Measurements from ENCODE around the gene EPB41L4B. TPM values are rescaled to one million over a fixed set of nuclear protein-coding genes. Genes with fewer than 3 reads are reported as not detected.

The EPB41L4B gene
- total and polyA plus RNA-seq, 2 of the 4 experiments (the other 2 are of a cell fraction) = 0.36 to 0.54 TPM

GRCh38 chr9:109254317-109254716 is 66.5 kb downstream of the EPB41L4B start:
- Histone ChIP-seq H2AK5ac (ENCODE audit: low read depth, low read length) (no peak overlapping the region), H3K36me3 (ENCODE audit: control insufficient read depth, insufficient read depth, low read length) (no peaks in the 10 kb centered on the region), H3K4me2 (ENCODE audit: low read depth, low read length) (peak overlapping the region; percentile 73), H3K27ac (ENCODE audit: insufficient read depth, low read length) (peak overlapping the region; percentile 85), H4K8ac (ENCODE audit: low read depth in 2 of 2, low read length in 2 of 2) (peak overlapping the region; percentile 8 to 75; a peak in 2 of 4 replicates), H2AFZ (replicated peaks; ENCODE audit: low read length, poor library complexity) (peak overlapping the region; percentile 50), H2BK15ac (ENCODE audit: low read depth, low read length) (peak overlapping the region; percentile 27; the same call in 2 of the 3 replicates), H3K9ac (ENCODE audit: low read depth, low read length) (no peak overlapping the region), H4K20me1 (ENCODE audit: insufficient read depth, low read length) (no peaks in the 10 kb centered on the region), H2BK5ac (ENCODE audit: low read depth, low read length, poor library complexity, severe bottlenecking) (peak overlapping the region; percentile 81), H4K5ac (ENCODE audit: low read depth, low read length) (peak overlapping the region; percentile 30), H3K4me3 (ENCODE audit: insufficient read depth, low read depth, low read length) (no peak overlapping the region), H3K27me3 (ENCODE audit: control insufficient read depth, insufficient read depth, low read length) (peaks cover 2% of the 10 kb centered on the region), H3K23ac (ENCODE audit: low read depth, low read length) (no peak overlapping the region), H4K91ac (ENCODE audit: insufficient read depth, low read depth, low read length) (peak overlapping the region; percentile 53; the same call in 1 of the 2 replicates), H2AK9ac (replicated peaks; ENCODE audit: low read depth, low read length, poor library complexity) (no peak overlapping the region), H2BK20ac (ENCODE audit: low read depth, low read length) (peak overlapping the region; percentile 55; the same call in 1 of the 2 replicates), H3K14ac (replicated peaks; ENCODE audit: low read depth, low read length) (no peak overlapping the region), H3K4ac (ENCODE audit: low read depth, low read length) (peak overlapping the region; percentile 43; the same call in 1 of the 2 replicates), H3K9me3 (ENCODE audit: control insufficient read depth, insufficient read depth, low read length) (no peaks in the 10 kb centered on the region), H3K79me1 (ENCODE audit: low read depth in 1 of 2, low read length in 2 of 2) (no peaks in the 10 kb centered on the region), H3K4me1 (ENCODE audit: control insufficient read depth, insufficient read depth, low read length) (peaks cover 24% of the 10 kb centered on the region), H3K56ac (ENCODE audit: extremely low read depth, insufficient read depth, low read length) (0 out of 2 replicates have a peak overlapping the region, but pooled peaks have one; percentile 33), H3K18ac (ENCODE audit: low read depth, low read length) (peak overlapping the region; percentile 76), H3K9me1 (ENCODE audit: insufficient read depth, low read length) (peaks cover 18% of the 10 kb centered on the region; the same call in 1 of the 2 replicates), H2BK120ac (ENCODE audit: low read depth, low read length) (peak overlapping the region; percentile 38; the same call in 1 of the 2 replicates)
- peak; percentile 86 for DNase-seq
- intact Hi-C loops (cut with micrococcal nuclease) (loop anchor here (10.0 kb wide), 1 partner anchor 140 kb away; the partner anchor contains the start of gene TMEM245), in situ Hi-C loops (cut with MboI; ENCODE audit: low sequenced_read_pairs) (no loop called here), dilution Hi-C loops (cut with HindIII; ENCODE audit: low sequenced_read_pairs, unreplicated experiment) (no loop called here)
- peak; percentile 67 for ATAC-seq (ENCODE audit: low read depth)
- ChIA-PET POLR2A (ENCODE audit: unreplicated experiment) (no interaction called here), CTCF (interaction anchor here (0.9 to 1.4 kb wide), 2 partner anchors 14 to 44 kb away, joined by 3 read pairs; no protein-coding TSS in a partner anchor)
- BruUV-seq (replicated peaks) = no TSS peak
- no CpG with 5 or more reads among the region's 4 CpGs for WGBS, 2 experiments (ENCODE audit: extremely low coverage in 2 of 2, insufficient read length in 1 of 2)
- TF ChIP-seq RFX5 (IDR thresholded peaks at IDR 0.05; ENCODE audit: low read depth, low read length) (no peak), MXI1 (IDR thresholded peaks at IDR 0.05; ENCODE audit: borderline replicate concordance, low read depth, low read length) (0 out of 2 replicates have a peak, but pooled peaks have one; percentile 23), CHD1 (IDR thresholded peaks at IDR 0.05; ENCODE audit: low read depth, low read length) (no peak), RAD21 (IDR thresholded peaks at IDR 0.05; ENCODE audit: low read length) (no peak), SMC3 (IDR thresholded peaks at IDR 0.05; ENCODE audit: low read depth, low read length) (no peak), BHLHE40 (IDR thresholded peaks at IDR 0.05; ENCODE audit: low read depth, low read length) (no peak), CTCF (conservative IDR thresholded peaks at IDR 0.05; ENCODE audit: low read depth, low read length) (no peak), ELK1 (IDR thresholded peaks at IDR 0.05; ENCODE audit: borderline replicate concordance, low read depth, low read length) (no peak), MAZ (IDR thresholded peaks at IDR 0.05; ENCODE audit: borderline replicate concordance, low read depth, low read length) (no peak), POLR2A (IDR thresholded peaks at IDR 0.05; ENCODE audit: low read depth, low read length) (no peak), NFE2L2 (IDR thresholded peaks at IDR 0.05; ENCODE audit: low read depth, low read length) (no peak), RCOR1 (IDR thresholded peaks at IDR 0.05; ENCODE audit: insufficient replicate concordance, low read length) (no peak), FOS (IDR thresholded peaks at IDR 0.05; ENCODE audit: low read depth, low read length) (peak; percentile 2; the same call in 1 of the 2 replicates), MAFK (IDR thresholded peaks at IDR 0.05; ENCODE audit: low read depth, low read length) (no peak), CEBPB (IDR thresholded peaks at IDR 0.05; ENCODE audit: low read depth, low read length) (peak; percentile 66; the same call in 1 of the 2 replicates)
- TF ChIP-seq, protein P1, sequence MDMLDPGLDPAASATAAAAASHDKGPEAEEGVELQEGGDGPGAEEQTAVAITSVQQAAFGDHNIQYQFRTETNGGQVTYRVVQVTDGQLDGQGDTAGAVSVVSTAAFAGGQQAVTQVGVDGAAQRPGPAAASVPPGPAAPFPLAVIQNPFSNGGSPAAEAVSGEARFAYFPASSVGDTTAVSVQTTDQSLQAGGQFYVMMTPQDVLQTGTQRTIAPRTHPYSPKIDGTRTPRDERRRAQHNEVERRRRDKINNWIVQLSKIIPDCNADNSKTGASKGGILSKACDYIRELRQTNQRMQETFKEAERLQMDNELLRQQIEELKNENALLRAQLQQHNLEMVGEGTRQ (IDR thresholded peaks at IDR 0.05; ENCODE audit: low read depth, low read length) = no peak

Measured in IMR-90 (cell line).